OCI-LY3 (cell line): ENCODE results near the gene BRF1.
"Not testable (repeated sequence)": the region's sequence is repeated elsewhere in the genome, so short reads cannot be mapped to it uniquely, and the experiment has no call there.

ENCODE experiments used
- H2AFZ ChIP-seq: fragments of 200-600, 300-600 bp; shearing (Covaris generic); 2 replicates; pipeline ENCODE4 v1.6.0; 2014; ENCODE audit warnings: antibody characterized with exemption, low read depth, low read length
- H3K27ac ChIP-seq: fragments of 200-600, 300-600 bp; sonication (generic); 2 replicates; pipeline ENCODE4 v1.5.1; 2014; ENCODE audit warnings: mild to moderate bottlenecking, low read length, moderate library complexity, mixed read lengths
- H3K27me3 ChIP-seq: fragments of 200-600, 300-600 bp; sonication (generic); 2 replicates; pipeline ENCODE4 v1.6.1; 2014; ENCODE audit warnings: low read depth, low read length, mixed read lengths
- H3K36me3 ChIP-seq: fragments of 200-600, 300-600 bp; sonication (generic); replicated peaks from 2 replicates; pipeline ENCODE3; 2014; ENCODE audit warnings: low read depth, low read length, mixed read lengths
- H3K4me1 ChIP-seq: fragments of 300-600, 200-600 bp; sonication (generic); 2 replicates; pipeline ENCODE4 v1.6.1; 2014; ENCODE audit warnings: low read length, mixed read lengths
- H3K4me2 ChIP-seq: fragments of 200-600, 300-600 bp; sonication (generic); 2 replicates; pipeline ENCODE4 v1.6.1; 2014; ENCODE audit warnings: low read length, mixed read lengths
- H3K4me3 ChIP-seq: fragments of 300-600, 200-600 bp; sonication (generic); 2 replicates; pipeline ENCODE4 v1.5.1; 2014; ENCODE audit warnings: antibody characterized with exemption, mild to moderate bottlenecking, low read length, moderate library complexity
- H3K79me2 ChIP-seq: fragments of 300-600, 200-600 bp; shearing (Covaris generic); 2 replicates; pipeline ENCODE4 v1.6.1; 2014; ENCODE audit warnings: mild to moderate bottlenecking, low read length, mixed read lengths
- H3K9ac ChIP-seq: fragments of 300-600, 200-600 bp; shearing (Covaris generic); 2 replicates; pipeline ENCODE4 v1.6.0; 2014; ENCODE audit warnings: mild to moderate bottlenecking, low read length, moderate library complexity
- H3K9me3 ChIP-seq: fragments of 200-600, 300-600 bp; shearing (Covaris generic); 2 replicates; pipeline ENCODE4 v1.6.1; 2014; ENCODE audit warnings: low read length, mixed read lengths; ENCODE audit not compliant: insufficient read depth
- H4K20me1 ChIP-seq: fragments of 200-600, 300-600 bp; sonication (generic); 2 replicates; pipeline ENCODE4 v1.6.1; 2016; ENCODE audit warnings: low read length, mixed read lengths; ENCODE audit not compliant: insufficient read depth
- EZH2phosphoT487 ChIP-seq: fragments of 200-600 bp; shearing (Covaris generic); IDR thresholded peaks from 2 replicates; pipeline ENCODE4 v1.6.1; 2018; ENCODE audit warnings: antibody characterized with exemption, mixed run types, low read depth
- TF ChIP-seq, protein P1 (sequence below): fragments of 200-600, 300-600 bp; sonication (generic); IDR thresholded peaks from 2 replicates; pipeline ENCODE4 v1.5.1; 2014; ENCODE audit warnings: antibody characterized with exemption, low read length, low read depth

BRF1 gene

DNA sequence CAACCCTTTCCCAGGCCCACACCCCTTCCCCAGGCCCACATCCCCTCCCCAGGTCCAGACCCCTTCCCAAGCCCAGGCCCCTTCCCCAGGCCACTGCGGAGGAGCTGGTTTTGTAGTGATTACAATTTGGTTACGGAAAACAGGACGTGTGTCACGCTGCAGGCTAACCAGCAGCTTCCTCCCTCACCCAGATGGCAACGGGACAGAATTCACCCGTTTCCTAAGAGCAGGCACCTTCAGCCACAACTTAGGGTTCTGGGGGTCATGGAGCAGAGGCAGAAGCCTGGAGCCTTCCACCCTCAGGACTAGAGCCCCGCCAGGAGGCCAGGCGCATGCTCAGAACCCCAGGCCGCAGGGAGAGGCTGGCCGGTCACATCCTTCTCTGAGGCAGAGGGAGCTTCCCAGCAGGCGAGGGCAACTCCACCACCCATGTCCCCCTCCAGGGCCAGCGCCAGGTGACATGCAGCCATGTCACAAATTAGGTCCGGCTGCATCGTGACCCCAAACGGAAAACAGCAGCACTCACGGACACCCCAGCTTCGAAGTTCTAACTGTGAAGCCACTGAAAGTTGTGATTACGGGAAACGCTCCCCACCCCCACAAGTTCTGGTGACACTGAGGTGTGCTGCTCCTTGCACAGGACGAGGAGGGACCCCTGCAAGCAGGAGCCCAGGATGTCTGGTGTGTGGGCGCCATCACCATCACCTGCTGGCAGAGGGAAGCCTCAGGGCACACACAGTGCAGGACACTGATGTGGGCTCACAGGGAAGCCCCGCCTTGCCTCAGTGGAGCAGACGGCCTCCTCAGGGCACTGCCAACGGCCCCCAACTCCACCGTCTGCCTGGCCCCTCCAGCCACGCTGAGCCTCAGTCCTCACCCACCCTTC, 7.7 kb downstream of the BRF1 start:
- TF ChIP-seq EZH2phosphoT487 = no peak
- TF ChIP-seq, protein P1, sequence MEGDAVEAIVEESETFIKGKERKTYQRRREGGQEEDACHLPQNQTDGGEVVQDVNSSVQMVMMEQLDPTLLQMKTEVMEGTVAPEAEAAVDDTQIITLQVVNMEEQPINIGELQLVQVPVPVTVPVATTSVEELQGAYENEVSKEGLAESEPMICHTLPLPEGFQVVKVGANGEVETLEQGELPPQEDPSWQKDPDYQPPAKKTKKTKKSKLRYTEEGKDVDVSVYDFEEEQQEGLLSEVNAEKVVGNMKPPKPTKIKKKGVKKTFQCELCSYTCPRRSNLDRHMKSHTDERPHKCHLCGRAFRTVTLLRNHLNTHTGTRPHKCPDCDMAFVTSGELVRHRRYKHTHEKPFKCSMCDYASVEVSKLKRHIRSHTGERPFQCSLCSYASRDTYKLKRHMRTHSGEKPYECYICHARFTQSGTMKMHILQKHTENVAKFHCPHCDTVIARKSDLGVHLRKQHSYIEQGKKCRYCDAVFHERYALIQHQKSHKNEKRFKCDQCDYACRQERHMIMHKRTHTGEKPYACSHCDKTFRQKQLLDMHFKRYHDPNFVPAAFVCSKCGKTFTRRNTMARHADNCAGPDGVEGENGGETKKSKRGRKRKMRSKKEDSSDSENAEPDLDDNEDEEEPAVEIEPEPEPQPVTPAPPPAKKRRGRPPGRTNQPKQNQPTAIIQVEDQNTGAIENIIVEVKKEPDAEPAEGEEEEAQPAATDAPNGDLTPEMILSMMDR = no peak
- Histone ChIP-seq H3K4me3 (no peak overlapping the region), H3K4me2 (no peak overlapping the region), H3K27ac (no peak overlapping the region), H3K27me3 (no peaks in the 10 kb centered on the region), H3K4me1 (no peaks in the 10 kb centered on the region; the same call in 1 of the 2 replicates), H3K36me3 (no peaks in the 10 kb centered on the region), H3K9ac (no peak overlapping the region), H3K9me3 (no peaks in the 10 kb centered on the region), H3K79me2 (peaks cover 76% of the 10 kb centered on the region), H2AFZ (no peak overlapping the region), H4K20me1 (peaks cover 28% of the 10 kb centered on the region)

DNA sequence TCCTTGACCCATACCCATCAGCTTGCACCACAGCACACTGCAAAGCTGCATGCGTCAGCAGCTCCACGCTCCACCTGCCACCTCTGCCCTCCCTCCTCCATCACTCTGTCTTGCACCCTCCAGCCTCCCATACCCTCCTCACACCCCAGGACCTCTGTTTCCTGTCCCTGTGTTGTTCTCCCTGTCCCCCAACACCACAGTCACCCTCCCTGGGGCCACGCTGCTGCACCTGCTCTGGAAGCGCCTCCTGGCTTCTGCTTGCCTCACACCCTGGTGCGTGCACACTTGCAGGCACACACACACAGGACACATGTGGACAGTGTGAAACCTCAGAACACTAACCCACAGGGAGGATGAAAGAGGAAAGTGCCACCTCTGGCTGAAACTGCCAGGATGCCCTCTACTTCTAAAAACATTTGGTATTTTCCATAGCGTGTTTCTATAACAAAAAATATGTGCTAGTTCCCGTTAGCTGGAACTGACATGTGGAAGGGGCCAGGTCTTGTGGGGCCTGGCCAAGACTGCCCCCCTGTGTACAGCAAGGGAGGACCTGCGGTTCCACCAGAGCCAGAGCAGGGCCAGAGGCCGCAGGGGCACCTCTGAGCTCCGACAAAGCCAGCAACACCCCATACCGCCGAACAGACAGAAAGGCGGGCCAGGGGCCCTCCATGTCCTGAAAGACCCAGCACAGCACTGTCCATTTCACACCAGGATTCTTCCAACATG, 10.0 kb downstream of the BRF1 start:
- Histone ChIP-seq H3K9ac (no peak overlapping the region), H3K27ac (no peak overlapping the region), H3K36me3 (no peaks in the 10 kb centered on the region), H3K27me3 (no peaks in the 10 kb centered on the region), H3K4me2 (no peak overlapping the region), H4K20me1 (peaks cover 36% of the 10 kb centered on the region), H2AFZ (no peak overlapping the region), H3K79me2 (peaks cover 56% of the 10 kb centered on the region), H3K4me1 (no peaks in the 10 kb centered on the region; the same call in 1 of the 2 replicates), H3K4me3 (no peak overlapping the region), H3K9me3 (no peaks in the 10 kb centered on the region)
- TF ChIP-seq, protein P1 = no peak
- TF ChIP-seq EZH2phosphoT487 = no peak

DNA sequence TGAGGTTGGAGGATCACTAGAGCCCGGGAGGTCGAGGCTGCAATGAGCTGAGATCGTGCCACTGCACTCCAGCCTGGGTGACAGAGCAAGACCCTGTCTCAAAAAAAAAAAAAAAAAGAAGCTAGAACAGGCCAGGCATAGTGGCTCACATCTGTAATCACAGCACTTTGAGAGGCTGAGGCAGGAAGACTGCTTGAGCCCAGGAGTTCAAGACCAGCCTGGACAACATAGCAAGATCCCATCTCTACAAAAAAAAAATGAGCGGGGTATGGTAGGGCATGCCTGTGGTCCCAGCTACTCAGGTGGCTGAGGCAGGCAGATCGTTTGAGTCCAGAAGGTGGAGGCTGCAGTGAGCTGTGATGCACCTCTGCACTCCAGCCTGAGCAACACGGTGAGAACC, 11.9 kb downstream of the BRF1 start:
- not testable (repeated sequence) for H3K9me3 ChIP-seq, H3K27ac ChIP-seq, H3K27me3 ChIP-seq, H3K36me3 ChIP-seq, H2AFZ ChIP-seq, H3K9ac ChIP-seq, H3K4me3 ChIP-seq, H3K4me1 ChIP-seq, H3K4me2 ChIP-seq
- H4K20me1 ChIP-seq = peaks cover 36% of the 10 kb centered on the region
- H3K79me2 ChIP-seq = peaks cover 48% of the 10 kb centered on the region

DNA sequence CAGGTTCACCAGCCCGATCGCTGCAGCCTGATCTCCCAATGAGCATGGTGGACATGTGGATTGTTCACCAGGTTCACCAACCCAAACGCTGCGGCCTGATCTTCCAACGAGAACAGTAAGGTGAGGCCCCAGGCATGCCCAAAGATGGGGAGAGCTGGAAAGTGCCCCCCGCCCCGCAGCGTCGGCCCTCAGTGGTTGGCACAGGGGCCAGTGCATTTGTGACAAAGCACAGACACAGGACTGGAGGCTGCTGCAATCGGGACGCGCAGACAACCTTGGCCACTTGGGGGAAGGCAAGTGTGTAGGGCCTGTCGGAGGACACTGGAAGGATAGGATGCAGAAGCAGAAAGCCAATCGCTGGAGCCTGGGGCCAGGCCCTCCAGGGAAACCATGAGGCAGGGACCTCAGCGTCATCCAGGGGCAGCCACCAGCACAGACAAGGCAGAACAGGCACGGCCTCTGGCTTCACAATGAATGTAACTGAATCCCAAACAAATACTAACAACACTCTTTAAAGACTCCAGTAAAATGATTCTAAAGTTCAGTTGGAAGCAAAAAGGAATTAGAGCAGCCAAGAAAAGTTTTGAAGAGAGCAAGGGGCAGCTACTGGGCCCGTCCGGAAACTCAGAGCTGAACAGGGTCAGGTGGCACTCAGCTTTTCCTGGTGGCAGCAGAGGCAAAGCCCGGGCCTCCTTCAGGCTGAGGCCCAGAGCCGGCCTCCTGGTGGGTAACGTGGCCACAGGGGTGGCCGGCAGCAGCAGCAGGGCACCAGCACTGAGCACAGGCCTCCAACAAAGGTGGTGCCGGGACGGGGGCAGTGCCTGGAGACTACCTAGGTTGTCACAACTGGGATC, 13.3 kb downstream of the BRF1 start:
- no peak overlapping the region for H3K4me3 ChIP-seq
- no peaks in the 10 kb centered on the region for H3K36me3 ChIP-seq
- TF ChIP-seq EZH2phosphoT487 = no peak
- TF ChIP-seq, protein P1 = no peak
- H3K4me1 ChIP-seq = no peaks in the 10 kb centered on the region
- no peak overlapping the region for H3K27ac ChIP-seq
- H3K4me2 ChIP-seq = no peak overlapping the region
- no peak overlapping the region for H3K9ac ChIP-seq
- H3K79me2 ChIP-seq = peaks cover 43% of the 10 kb centered on the region
- no peaks in the 10 kb centered on the region for H3K27me3 ChIP-seq
- H4K20me1 ChIP-seq = peaks cover 36% of the 10 kb centered on the region
- H2AFZ ChIP-seq = no peak overlapping the region
- H3K9me3 ChIP-seq = no peaks in the 10 kb centered on the region
